Measurements from ENCODE around the gene MEIS2.
"Not testable (repeated sequence)": the region's sequence is repeated elsewhere in the genome, so short reads cannot be mapped to it uniquely, and the experiment has no call there.

MEIS2 gene

GRCh38 chr15:36980281-36980680, 120.1 kb downstream of the MEIS2 start:
- not testable (repeated sequence) for H3K4me3 Mint-ChIP-seq; H3K27me3 Mint-ChIP-seq; H3K27ac Mint-ChIP-seq; H3K36me3 Mint-ChIP-seq; H3K4me1 Mint-ChIP-seq (ENCODE audit: low read depth)
- peaks cover 23% of the 10 kb centered on the region for H3K9me3 Mint-ChIP-seq (ENCODE audit: low read depth)

GRCh38 chr15:36978625-36979024, 121.7 kb downstream of the MEIS2 start:
- no peak overlapping the region for H3K4me3 Mint-ChIP-seq
- peaks cover 3% of the 10 kb centered on the region for H3K27me3 Mint-ChIP-seq
- no peaks in the 10 kb centered on the region for H3K36me3 Mint-ChIP-seq
- peaks cover 7% of the 10 kb centered on the region for H3K9me3 Mint-ChIP-seq (ENCODE audit: low read depth)
- H3K27ac Mint-ChIP-seq: no peak overlapping the region
- H3K4me1 Mint-ChIP-seq (ENCODE audit: low read depth): no peaks in the 10 kb centered on the region

- no peak overlapping the region for H3K27ac Mint-ChIP-seq
These were observed 122.2 kb downstream of the MEIS2 start for GRCh38 chr15:36978126-36978525.

GRCh38 chr15:36977659-36978058, 122.7 kb downstream of the MEIS2 start:
- Mint-ChIP-seq H3K4me3 (no peak overlapping the region), H3K4me1 (ENCODE audit: low read depth) (no peaks in the 10 kb centered on the region), H3K27me3 (peaks cover 3% of the 10 kb centered on the region), H3K36me3 (no peaks in the 10 kb centered on the region), H3K9me3 (ENCODE audit: low read depth) (peaks cover 3% of the 10 kb centered on the region), H3K27ac (no peak overlapping the region)

More at GRCh38 chr15:36978126-36978525, 122.2 kb downstream of the MEIS2 start:
- Mint-ChIP-seq H3K4me1 (ENCODE audit: low read depth) (no peaks in the 10 kb centered on the region), H3K4me3 (no peak overlapping the region), H3K9me3 (ENCODE audit: low read depth) (peaks cover 4% of the 10 kb centered on the region), H3K36me3 (no peaks in the 10 kb centered on the region), H3K27me3 (peaks cover 3% of the 10 kb centered on the region)

GRCh38 chr15:36972704-36973103, 127.6 kb downstream of the MEIS2 start:
- Mint-ChIP-seq H3K27ac (no peak overlapping the region), H3K27me3 (peaks cover 5% of the 10 kb centered on the region), H3K4me3 (no peak overlapping the region), H3K9me3 (ENCODE audit: low read depth) (no peaks in the 10 kb centered on the region), H3K36me3 (no peaks in the 10 kb centered on the region), H3K4me1 (ENCODE audit: low read depth) (no peaks in the 10 kb centered on the region)

GRCh38 chr15:36970522-36970921, 129.8 kb downstream of the MEIS2 start:
- H3K27ac Mint-ChIP-seq: no peak overlapping the region
- peaks cover 4% of the 10 kb centered on the region for H3K27me3 Mint-ChIP-seq
- H3K4me1 Mint-ChIP-seq (ENCODE audit: low read depth): no peaks in the 10 kb centered on the region
- no peaks in the 10 kb centered on the region for H3K36me3 Mint-ChIP-seq
- no peaks in the 10 kb centered on the region for H3K9me3 Mint-ChIP-seq (ENCODE audit: low read depth)
- H3K4me3 Mint-ChIP-seq: no peak overlapping the region

GRCh38 chr15:36967929-36968328, 132.4 kb downstream of the MEIS2 start:
- no peak overlapping the region for H3K4me3 Mint-ChIP-seq
- H3K9me3 Mint-ChIP-seq (ENCODE audit: low read depth): no peaks in the 10 kb centered on the region
- no peaks in the 10 kb centered on the region for H3K4me1 Mint-ChIP-seq (ENCODE audit: low read depth)
- H3K27ac Mint-ChIP-seq: no peak overlapping the region
- no peaks in the 10 kb centered on the region for H3K36me3 Mint-ChIP-seq
- peaks cover 5% of the 10 kb centered on the region for H3K27me3 Mint-ChIP-seq

GRCh38 chr15:36966708-36967107, 133.6 kb downstream of the MEIS2 start:
- H3K4me1 Mint-ChIP-seq (ENCODE audit: low read depth): no peaks in the 10 kb centered on the region
- H3K9me3 Mint-ChIP-seq (ENCODE audit: low read depth): no peaks in the 10 kb centered on the region
- H3K36me3 Mint-ChIP-seq: no peaks in the 10 kb centered on the region
- H3K27ac Mint-ChIP-seq: no peak overlapping the region
- no peak overlapping the region for H3K4me3 Mint-ChIP-seq
- peaks cover 6% of the 10 kb centered on the region for H3K27me3 Mint-ChIP-seq

- Mint-ChIP-seq H3K36me3 (no peaks in the 10 kb centered on the region), H3K4me1 (ENCODE audit: low read depth) (no peaks in the 10 kb centered on the region), H3K9me3 (ENCODE audit: low read depth) (no peaks in the 10 kb centered on the region), H3K27me3 (peaks cover 6% of the 10 kb centered on the region), H3K27ac (no peak overlapping the region), H3K4me3 (no peak overlapping the region)
These were observed 134.6 kb downstream of the MEIS2 start for GRCh38 chr15:36965570-36966342.

GRCh38 chr15:36964626-36965025, 135.7 kb downstream of the MEIS2 start:
- Mint-ChIP-seq H3K27ac (no peak overlapping the region), H3K27me3 (peaks cover 4% of the 10 kb centered on the region), H3K4me3 (no peak overlapping the region)

GRCh38 chr15:36961956-36962355, 138.4 kb downstream of the MEIS2 start:
- H3K4me1 Mint-ChIP-seq (ENCODE audit: low read depth): no peaks in the 10 kb centered on the region
- no peaks in the 10 kb centered on the region for H3K9me3 Mint-ChIP-seq (ENCODE audit: low read depth)
- H3K36me3 Mint-ChIP-seq: no peaks in the 10 kb centered on the region
- H3K27me3 Mint-ChIP-seq: peaks cover 4% of the 10 kb centered on the region
- no peak overlapping the region for H3K27ac Mint-ChIP-seq
- H3K4me3 Mint-ChIP-seq: no peak overlapping the region

More at GRCh38 chr15:36964626-36965025, 135.7 kb downstream of the MEIS2 start:
- Mint-ChIP-seq H3K9me3 (ENCODE audit: low read depth) (no peaks in the 10 kb centered on the region), H3K36me3 (no peaks in the 10 kb centered on the region), H3K4me1 (ENCODE audit: low read depth) (no peaks in the 10 kb centered on the region)

GRCh38 chr15:36960947-36961227, 139.5 kb downstream of the MEIS2 start:
- Mint-ChIP-seq H3K9me3 (ENCODE audit: low read depth) (no peaks in the 10 kb centered on the region), H3K27me3 (peaks cover 4% of the 10 kb centered on the region), H3K4me3 (no peak overlapping the region), H3K27ac (no peak overlapping the region), H3K36me3 (no peaks in the 10 kb centered on the region), H3K4me1 (ENCODE audit: low read depth) (no peaks in the 10 kb centered on the region)

- Mint-ChIP-seq H3K27ac (no peak overlapping the region), H3K36me3 (no peaks in the 10 kb centered on the region), H3K4me3 (no peak overlapping the region), H3K4me1 (ENCODE audit: low read depth) (no peaks in the 10 kb centered on the region), H3K27me3 (peaks cover 4% of the 10 kb centered on the region), H3K9me3 (ENCODE audit: low read depth) (no peaks in the 10 kb centered on the region)
These were observed 140.0 kb downstream of the MEIS2 start for GRCh38 chr15:36960179-36960946.

GRCh38 chr15:36959746-36960145, 140.6 kb downstream of the MEIS2 start:
- H3K4me1 Mint-ChIP-seq (ENCODE audit: low read depth): no peaks in the 10 kb centered on the region
- H3K4me3 Mint-ChIP-seq: no peak overlapping the region
- no peak overlapping the region for H3K27ac Mint-ChIP-seq
- no peaks in the 10 kb centered on the region for H3K36me3 Mint-ChIP-seq
- H3K9me3 Mint-ChIP-seq (ENCODE audit: low read depth): peaks cover 2% of the 10 kb centered on the region
- peaks cover 4% of the 10 kb centered on the region for H3K27me3 Mint-ChIP-seq

GRCh38 chr15:36958606-36959005, 141.7 kb downstream of the MEIS2 start:
- Mint-ChIP-seq H3K27me3 (peaks cover 5% of the 10 kb centered on the region), H3K9me3 (ENCODE audit: low read depth) (peaks cover 4% of the 10 kb centered on the region), H3K4me1 (ENCODE audit: low read depth) (no peaks in the 10 kb centered on the region), H3K4me3 (no peak overlapping the region), H3K27ac (no peak overlapping the region), H3K36me3 (no peaks in the 10 kb centered on the region)

Data from activated naive CD8-positive, alpha-beta T cell (primary cell).